IMR-90 (cell line): ENCODE results near the gene MXRA8.

Source experiments
- CEBPB ChIP-seq: IDR thresholded peaks from 2 replicates; pipeline ENCODE4 v1.6.1; 2012; ENCODE audit warnings: low read depth, low read length, improper control_type of control experiment
- CHD1 ChIP-seq: IDR thresholded peaks from 2 replicates; pipeline ENCODE4 v1.6.1; 2012; ENCODE audit warnings: low read depth, low read length, improper control_type of control experiment
- CTCF ChIP-seq: conservative IDR thresholded peaks from 2 replicates; pipeline ENCODE4 v1.5.1; 2012; ENCODE audit warnings: mild to moderate bottlenecking, low read depth, low read length, improper control_type of control experiment
- ELK1 ChIP-seq: fragments of 150-350 bp; IDR thresholded peaks from 2 replicates; pipeline ENCODE4 v1.6.1; 2016; ENCODE audit warnings: low read depth, mild to moderate bottlenecking, low read length, moderate library complexity, borderline replicate concordance
- MXI1 ChIP-seq: IDR thresholded peaks from 2 replicates; pipeline ENCODE4 v1.6.1; 2012; ENCODE audit warnings: low read depth, mild to moderate bottlenecking, low read length, moderate library complexity, borderline replicate concordance
- POLR2A ChIP-seq: IDR thresholded peaks from 2 replicates; pipeline ENCODE4 v1.6.1; 2012; ENCODE audit warnings: mild to moderate bottlenecking, low read depth, low read length
- RAD21 ChIP-seq: IDR thresholded peaks from 2 replicates; pipeline ENCODE4 v1.6.1; 2012; ENCODE audit warnings: low read length, improper control_type of control experiment
- RFX5 ChIP-seq: IDR thresholded peaks from 2 replicates; pipeline ENCODE4 v1.8.0; 2012; ENCODE audit warnings: low read depth, mild to moderate bottlenecking, low read length, moderate library complexity
- USF2 ChIP-seq: fragments of 150-350 bp; IDR thresholded peaks from 2 replicates; pipeline ENCODE4 v1.6.1; 2017; ENCODE audit warnings: mild to moderate bottlenecking, antibody characterized with exemption, low read length, low read depth

GRCh38 chr1:1321477-1321876 lies 36.9 kb downstream of the MXRA8 start:
- TF ChIP-seq CTCF, result no peak
- no peak for TF ChIP-seq CHD1
- no peak for TF ChIP-seq RFX5
- TF ChIP-seq CEBPB, result no peak
- TF ChIP-seq POLR2A, result no peak
- TF ChIP-seq USF2, result no peak
- TF ChIP-seq MXI1, result no peak
- no peak for TF ChIP-seq RAD21
- TF ChIP-seq ELK1, result no peak
